Smooth muscle cell (in vitro differentiated cells): ENCODE data around the gene LRRC40. TPM values are rescaled to one million over a fixed set of nuclear protein-coding genes. Genes with fewer than 3 reads are reported as not detected.

Source experiments
- DNase-seq: peaks from one replicate; lab custom pipeline; 2025; ENCODE audit not compliant: unreplicated experiment; lab: John Stamatoyannopoulos, UW
- H2AFZ ChIP-seq: fragments of 200-600 bp; sonication (generic); 2 replicates; pipeline ENCODE4 v1.6.0; 2016; ENCODE audit warnings: antibody characterized with exemption, low read depth, mild to moderate bottlenecking
- H3F3A ChIP-seq: fragments of 200-600 bp; sonication (generic); 2 replicates; pipeline ENCODE4 v1.6.0; 2017; ENCODE audit warnings: antibody characterized with exemption, low read depth
- H3K27ac ChIP-seq: fragments of 200-600 bp; sonication (generic); 2 replicates; pipeline ENCODE4 v1.5.1; 2016; ENCODE audit warnings: low read depth, mild to moderate bottlenecking
- H3K27me3 ChIP-seq: fragments of 200-600 bp; sonication (generic); 2 replicates; pipeline ENCODE4 v1.6.1; 2016; ENCODE audit warnings: low read depth, mild to moderate bottlenecking
- H3K36me3 ChIP-seq: fragments of 200-600 bp; sonication (generic); 2 replicates; pipeline ENCODE4 v1.5.1; 2016; ENCODE audit warnings: low read depth
- H3K4me1 ChIP-seq: fragments of 200-600 bp; sonication (generic); 2 replicates; pipeline ENCODE4 v1.5.1; 2016; ENCODE audit warnings: low read depth
- H3K4me2 ChIP-seq: fragments of 200-600 bp; sonication (generic); 2 replicates; pipeline ENCODE4 v1.6.0; 2016; ENCODE audit warnings: mild to moderate bottlenecking
- H3K4me3 ChIP-seq: fragments of 200-600 bp; sonication (generic); 2 replicates; pipeline ENCODE4 v1.5.1; 2016; ENCODE audit warnings: mild to moderate bottlenecking
- H3K79me2 ChIP-seq: fragments of 200-600 bp; sonication (generic); 2 replicates; pipeline ENCODE4 v1.6.0; 2016; ENCODE audit warnings: low read depth, mild to moderate bottlenecking
- H3K9ac ChIP-seq: fragments of 200-600 bp; sonication (generic); 2 replicates; pipeline ENCODE4 v1.6.0; 2016; ENCODE audit warnings: low read depth
- H3K9me3 ChIP-seq: fragments of 200-600 bp; sonication (generic); replicated peaks from 2 replicates; pipeline ENCODE4 v1.5.1; 2016; ENCODE audit warnings: low read depth
- H4K20me1 ChIP-seq: fragments of 200-600 bp; sonication (generic); 2 replicates; pipeline ENCODE4 v1.6.0; 2016; ENCODE audit warnings: low read depth
- WGBS: methylation state at CpG from one replicate; pipeline ENCODE4 v1.1.7; 2016; ENCODE audit warnings: low lambda C conversion rate; 5-methylcytosine and 5-hydroxymethylcytosine counted together
- polyA plus RNA-seq: library from polyadenylated mRNA; unstranded; fragments of >200 nt; fragmentation: Nextera tagmentation; extraction: Ambion mirVana; gene quantifications from 2 replicates; pipeline ENCODE4 v1.2.1, GENCODE V29; 2016
- total RNA-seq: library from RNA; depleted of rRNA; stranded (reverse); fragments of >200 nt; gene quantifications from 2 replicates; pipeline ENCODE4 v1.2.3, GENCODE V29; 2014
- TF ChIP-seq, protein P1 (sequence below): fragments of 200-600 bp; sonication (generic); IDR thresholded peaks from 2 replicates; pipeline ENCODE4 v1.5.1; 2017; ENCODE audit warnings: borderline replicate concordance, mild to moderate bottlenecking, antibody characterized with exemption; ENCODE audit not compliant: insufficient read depth, poor library complexity, severe bottlenecking

Gene LRRC40
- total and polyA plus RNA-seq, 2 experiments from 2014 or later = 11.8 to 32.9 TPM

DNA sequence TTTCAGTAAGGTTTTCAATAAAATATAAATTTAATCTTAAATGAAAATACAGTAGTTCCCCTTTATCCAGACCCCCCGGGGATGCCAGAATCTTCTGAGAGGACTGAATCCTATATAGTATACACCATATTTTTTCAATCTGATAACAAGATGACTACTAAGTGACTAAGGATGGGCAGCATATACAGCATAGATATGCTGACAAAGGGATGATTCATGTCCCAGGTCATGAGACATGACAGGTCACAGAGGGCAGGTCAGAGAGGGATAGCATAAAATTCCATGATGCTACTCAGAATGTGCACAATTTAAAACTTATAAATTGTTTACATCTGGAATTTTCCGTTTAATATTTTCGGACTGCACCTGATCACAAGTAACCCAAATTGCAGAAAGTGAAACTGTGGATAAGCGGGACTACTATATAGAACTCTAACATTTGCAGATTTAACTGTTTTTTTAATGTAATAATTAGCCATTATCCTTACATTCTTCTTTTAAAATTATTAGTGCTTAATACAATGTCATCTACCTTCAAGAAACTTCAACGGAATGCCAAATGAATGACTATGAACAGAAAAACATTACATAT lies 48.8 kb downstream of the LRRC40 start:
- H3K27ac ChIP-seq = no peak overlapping the region
- H3F3A ChIP-seq = no peaks in the 10 kb centered on the region
- no peaks in the 10 kb centered on the region for H4K20me1 ChIP-seq
- no peak overlapping the region for H3K9ac ChIP-seq
- DNase-seq = no peak
- no peaks in the 10 kb centered on the region for H3K79me2 ChIP-seq
- H3K4me3 ChIP-seq = no peak overlapping the region
- TF ChIP-seq, protein P1, sequence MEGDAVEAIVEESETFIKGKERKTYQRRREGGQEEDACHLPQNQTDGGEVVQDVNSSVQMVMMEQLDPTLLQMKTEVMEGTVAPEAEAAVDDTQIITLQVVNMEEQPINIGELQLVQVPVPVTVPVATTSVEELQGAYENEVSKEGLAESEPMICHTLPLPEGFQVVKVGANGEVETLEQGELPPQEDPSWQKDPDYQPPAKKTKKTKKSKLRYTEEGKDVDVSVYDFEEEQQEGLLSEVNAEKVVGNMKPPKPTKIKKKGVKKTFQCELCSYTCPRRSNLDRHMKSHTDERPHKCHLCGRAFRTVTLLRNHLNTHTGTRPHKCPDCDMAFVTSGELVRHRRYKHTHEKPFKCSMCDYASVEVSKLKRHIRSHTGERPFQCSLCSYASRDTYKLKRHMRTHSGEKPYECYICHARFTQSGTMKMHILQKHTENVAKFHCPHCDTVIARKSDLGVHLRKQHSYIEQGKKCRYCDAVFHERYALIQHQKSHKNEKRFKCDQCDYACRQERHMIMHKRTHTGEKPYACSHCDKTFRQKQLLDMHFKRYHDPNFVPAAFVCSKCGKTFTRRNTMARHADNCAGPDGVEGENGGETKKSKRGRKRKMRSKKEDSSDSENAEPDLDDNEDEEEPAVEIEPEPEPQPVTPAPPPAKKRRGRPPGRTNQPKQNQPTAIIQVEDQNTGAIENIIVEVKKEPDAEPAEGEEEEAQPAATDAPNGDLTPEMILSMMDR = no peak
- no peak overlapping the region for H3K4me2 ChIP-seq
- H2AFZ ChIP-seq = no peak overlapping the region
- H3K4me1 ChIP-seq = no peaks in the 10 kb centered on the region
- no peaks in the 10 kb centered on the region for H3K9me3 ChIP-seq
- H3K36me3 ChIP-seq = no peaks in the 10 kb centered on the region
- 93% methylated on average over 5 of the region's 5 CpGs for WGBS
- H3K27me3 ChIP-seq = no peaks in the 10 kb centered on the region

DNA sequence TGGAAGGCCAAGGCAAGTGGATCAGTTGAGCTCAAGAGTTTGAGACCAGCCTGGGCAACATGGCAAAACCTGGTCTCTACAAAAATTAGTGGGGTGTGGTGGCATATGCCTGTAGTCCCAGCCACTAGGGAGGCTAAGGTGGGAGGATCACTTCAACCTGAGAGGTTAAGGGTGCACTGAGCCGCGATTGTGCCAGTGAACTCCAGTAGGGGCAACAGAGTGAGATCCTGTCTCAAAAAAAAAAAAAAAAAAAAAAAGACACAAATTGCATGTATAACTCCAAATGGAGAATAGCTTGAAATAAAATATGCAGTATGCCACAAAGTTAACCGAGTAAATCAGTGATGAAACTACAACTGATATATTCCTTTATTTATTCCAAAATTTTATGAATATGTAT lies 51.6 kb downstream of the LRRC40 start:
- 93% methylated on average over 3 of the region's 3 CpGs for WGBS
- no peaks in the 10 kb centered on the region for H3K79me2 ChIP-seq

DNA sequence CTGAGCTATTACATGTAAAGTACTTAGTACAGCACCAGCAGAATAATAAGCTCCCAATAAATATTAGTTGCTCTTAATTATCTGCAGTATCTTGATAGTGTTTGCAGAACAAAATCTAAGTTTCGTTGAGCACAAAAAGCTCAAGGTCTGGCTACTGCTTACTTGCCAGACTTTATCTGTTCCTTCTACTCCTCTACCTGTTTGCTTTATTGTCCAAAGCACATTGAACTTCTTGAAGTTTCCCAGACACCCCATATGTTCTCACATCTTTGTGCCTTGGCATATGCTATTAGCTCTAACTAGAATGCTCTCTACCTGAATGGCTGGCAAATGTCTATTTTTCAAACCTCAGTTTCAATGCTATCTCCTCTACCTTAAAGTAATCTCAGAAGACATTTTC lies 54.9 kb downstream of the LRRC40 start:
- TF ChIP-seq, protein P1 = no peak

More for the DNA sequence above, 51.6 kb downstream of the LRRC40 start:
- Histone ChIP-seq H4K20me1 (no peaks in the 10 kb centered on the region), H3K27me3 (no peaks in the 10 kb centered on the region), H3K4me1 (no peaks in the 10 kb centered on the region), H3K4me3 (no peak overlapping the region), H3K36me3 (no peaks in the 10 kb centered on the region), H3K9ac (no peak overlapping the region), H3K4me2 (no peak overlapping the region), H3K9me3 (no peaks in the 10 kb centered on the region), H2AFZ (no peak overlapping the region), H3K27ac (no peak overlapping the region), H3F3A (no peaks in the 10 kb centered on the region)
- TF ChIP-seq, protein P1 = no peak
- DNase-seq = no peak

DNA sequence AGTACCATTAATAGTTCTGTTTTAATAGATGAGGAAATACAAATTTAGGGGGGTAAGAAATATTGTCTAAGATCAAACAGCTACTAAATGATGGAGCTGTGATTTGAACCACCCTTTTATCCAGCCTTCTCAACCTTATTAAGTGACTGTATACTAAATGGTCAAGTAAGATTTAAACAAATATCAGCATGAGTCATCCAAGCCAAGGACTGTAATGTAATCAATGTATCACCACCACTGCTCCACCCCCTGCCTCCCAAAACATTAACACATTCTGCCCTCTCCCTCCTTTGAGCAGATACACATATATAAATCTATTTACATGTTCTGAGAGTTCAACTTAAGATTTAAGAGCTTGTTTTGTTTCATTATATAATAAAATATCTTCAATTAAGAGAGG lies 58.9 kb downstream of the LRRC40 start:
- Histone ChIP-seq H4K20me1 (no peaks in the 10 kb centered on the region), H3K27ac (no peak overlapping the region), H3K36me3 (peaks cover 15% of the 10 kb centered on the region), H3F3A (no peaks in the 10 kb centered on the region), H3K9me3 (no peaks in the 10 kb centered on the region), H3K9ac (no peak overlapping the region), H3K79me2 (no peaks in the 10 kb centered on the region), H3K4me2 (no peak overlapping the region), H2AFZ (no peak overlapping the region), H3K27me3 (no peaks in the 10 kb centered on the region), H3K4me1 (no peaks in the 10 kb centered on the region), H3K4me3 (no peak overlapping the region)
- no peak for DNase-seq
- TF ChIP-seq, protein P1 = no peak

More for the DNA sequence above, 54.9 kb downstream of the LRRC40 start:
- H3K9ac ChIP-seq = no peak overlapping the region
- no peaks in the 10 kb centered on the region for H3K4me1 ChIP-seq
- no peaks in the 10 kb centered on the region for H3K27me3 ChIP-seq
- H3K36me3 ChIP-seq = peaks cover 8% of the 10 kb centered on the region
- H4K20me1 ChIP-seq = no peaks in the 10 kb centered on the region
- H3K79me2 ChIP-seq = no peaks in the 10 kb centered on the region
- WGBS = 97% methylated on average over 1 of the region's 1 CpG
- H3F3A ChIP-seq = no peaks in the 10 kb centered on the region
- no peak overlapping the region for H3K27ac ChIP-seq
- no peak overlapping the region for H2AFZ ChIP-seq
- DNase-seq = no peak
- no peak overlapping the region for H3K4me2 ChIP-seq
- H3K4me3 ChIP-seq = no peak overlapping the region
- no peaks in the 10 kb centered on the region for H3K9me3 ChIP-seq
